ENCODE measurements around the gene RAMP1.

The RAMP1 gene

GRCh38 chr2:237904831-237905599 lies 45.6 kb downstream of the RAMP1 start:
- Mint-ChIP-seq H3K36me3 (ENCODE audit: low read depth) (no peaks in the 10 kb centered on the region), H3K27ac (peak overlapping the region; percentile 43 to 89 (median 60)), H3K4me1 (peaks cover 10% of the 10 kb centered on the region), H3K9me3 (peaks cover 13% of the 10 kb centered on the region), H3K4me3 (peak overlapping the region in 1 of 3 experiments; percentile 34), H3K27me3 (ENCODE audit: low read depth) (peaks cover 5% of the 10 kb centered on the region)
- TF ChIP-seq, protein P1, sequence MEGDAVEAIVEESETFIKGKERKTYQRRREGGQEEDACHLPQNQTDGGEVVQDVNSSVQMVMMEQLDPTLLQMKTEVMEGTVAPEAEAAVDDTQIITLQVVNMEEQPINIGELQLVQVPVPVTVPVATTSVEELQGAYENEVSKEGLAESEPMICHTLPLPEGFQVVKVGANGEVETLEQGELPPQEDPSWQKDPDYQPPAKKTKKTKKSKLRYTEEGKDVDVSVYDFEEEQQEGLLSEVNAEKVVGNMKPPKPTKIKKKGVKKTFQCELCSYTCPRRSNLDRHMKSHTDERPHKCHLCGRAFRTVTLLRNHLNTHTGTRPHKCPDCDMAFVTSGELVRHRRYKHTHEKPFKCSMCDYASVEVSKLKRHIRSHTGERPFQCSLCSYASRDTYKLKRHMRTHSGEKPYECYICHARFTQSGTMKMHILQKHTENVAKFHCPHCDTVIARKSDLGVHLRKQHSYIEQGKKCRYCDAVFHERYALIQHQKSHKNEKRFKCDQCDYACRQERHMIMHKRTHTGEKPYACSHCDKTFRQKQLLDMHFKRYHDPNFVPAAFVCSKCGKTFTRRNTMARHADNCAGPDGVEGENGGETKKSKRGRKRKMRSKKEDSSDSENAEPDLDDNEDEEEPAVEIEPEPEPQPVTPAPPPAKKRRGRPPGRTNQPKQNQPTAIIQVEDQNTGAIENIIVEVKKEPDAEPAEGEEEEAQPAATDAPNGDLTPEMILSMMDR (IDR thresholded peaks at IDR 0.05; ENCODE audit: unreplicated experiment in 3 of 3): no peak

DNA sequence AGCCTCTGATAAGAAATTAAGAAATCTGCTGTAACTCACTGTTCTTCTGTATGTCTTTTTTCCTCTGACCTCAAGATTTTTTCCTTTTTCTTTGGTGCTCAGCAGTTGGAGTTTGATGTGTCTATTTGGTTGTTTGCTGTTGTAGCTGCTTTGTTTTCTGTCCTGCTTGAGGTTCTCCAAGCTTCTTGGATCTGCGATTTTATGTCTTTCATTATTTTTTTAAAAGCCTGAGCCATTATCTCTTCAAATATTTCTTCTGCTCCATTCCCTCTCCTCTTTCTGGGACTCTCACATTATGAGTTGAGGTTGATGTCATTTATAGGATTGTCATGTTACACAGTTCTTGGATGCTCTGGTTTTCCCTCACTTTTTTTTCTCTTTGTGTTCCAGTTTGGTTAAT lies 47.7 kb downstream of the RAMP1 start:
- H3K27ac Mint-ChIP-seq: no peak overlapping the region
- peaks cover 16% of the 10 kb centered on the region for H3K9me3 Mint-ChIP-seq
- H3K4me3 Mint-ChIP-seq: no peak overlapping the region
- no peaks in the 10 kb centered on the region for H3K27me3 Mint-ChIP-seq (ENCODE audit: low read depth)
- H3K4me1 Mint-ChIP-seq: peaks cover 10% of the 10 kb centered on the region
- no peaks in the 10 kb centered on the region for H3K36me3 Mint-ChIP-seq (ENCODE audit: low read depth)
- TF ChIP-seq, protein P1 (IDR thresholded peaks at IDR 0.05; ENCODE audit: unreplicated experiment in 3 of 3): no peak

DNA sequence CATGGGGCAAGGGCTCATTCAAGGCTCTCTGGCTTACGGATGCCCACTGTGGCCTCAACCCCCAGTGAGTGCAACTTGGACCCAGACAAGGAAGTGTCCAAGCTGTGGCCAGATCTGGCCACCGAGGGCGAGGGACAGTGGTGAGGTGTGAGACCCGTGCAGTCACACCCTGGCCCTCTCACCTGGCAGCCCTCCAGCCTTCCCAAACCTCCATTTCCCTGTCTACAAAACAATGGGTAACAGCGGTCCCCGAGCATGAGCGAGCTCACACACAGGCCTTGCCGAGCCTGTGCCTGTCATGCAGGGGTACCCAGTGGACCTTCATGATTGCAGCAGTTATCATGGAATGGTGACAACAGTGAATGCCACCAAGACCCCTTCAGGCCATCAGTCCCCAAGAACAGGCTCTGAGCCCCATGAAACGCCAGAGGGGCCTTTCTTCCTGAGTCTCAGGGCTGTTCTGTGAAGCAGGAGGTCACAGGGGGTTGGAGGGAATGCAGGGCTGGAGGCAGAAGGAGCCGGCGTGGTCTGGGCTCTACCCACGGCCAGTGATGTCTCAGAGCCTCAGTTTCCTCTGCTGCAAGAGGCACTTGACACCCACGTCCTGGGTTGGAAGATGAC lies 49.8 kb downstream of the RAMP1 start:
- no peak overlapping the region for H3K27ac Mint-ChIP-seq

GRCh38 chr2:237909801-237910475 lies 50.5 kb downstream of the RAMP1 start:
- Mint-ChIP-seq H3K27ac (no peak overlapping the region), H3K9me3 (peaks cover 16% of the 10 kb centered on the region), H3K4me3 (no peak overlapping the region), H3K4me1 (peaks cover 7% of the 10 kb centered on the region), H3K27me3 (ENCODE audit: low read depth) (no peaks in the 10 kb centered on the region), H3K36me3 (ENCODE audit: low read depth) (no peaks in the 10 kb centered on the region)
- TF ChIP-seq, protein P1 (IDR thresholded peaks at IDR 0.05; ENCODE audit: unreplicated experiment in 3 of 3): no peak

More for the DNA sequence above, 49.8 kb downstream of the RAMP1 start:
- Mint-ChIP-seq H3K9me3 (peaks cover 16% of the 10 kb centered on the region), H3K4me3 (no peak overlapping the region), H3K27me3 (ENCODE audit: low read depth) (no peaks in the 10 kb centered on the region), H3K36me3 (ENCODE audit: low read depth) (no peaks in the 10 kb centered on the region), H3K4me1 (peaks cover 10% of the 10 kb centered on the region)
- TF ChIP-seq, protein P1 (IDR thresholded peaks at IDR 0.05; ENCODE audit: unreplicated experiment in 3 of 3): no peak

GRCh38 chr2:237910576-237911362 lies 51.3 kb downstream of the RAMP1 start:
- TF ChIP-seq, protein P1 (IDR thresholded peaks at IDR 0.05; ENCODE audit: unreplicated experiment in 3 of 3): no peak
- Mint-ChIP-seq H3K36me3 (ENCODE audit: low read depth) (no peaks in the 10 kb centered on the region), H3K9me3 (peaks cover 11% of the 10 kb centered on the region), H3K27ac (no peak overlapping the region), H3K4me3 (no peak overlapping the region), H3K4me1 (no peaks in the 10 kb centered on the region), H3K27me3 (ENCODE audit: low read depth) (no peaks in the 10 kb centered on the region)

All from nephron (organoid).